Measurements from ENCODE around the gene PARL.

The PARL gene

DNA sequence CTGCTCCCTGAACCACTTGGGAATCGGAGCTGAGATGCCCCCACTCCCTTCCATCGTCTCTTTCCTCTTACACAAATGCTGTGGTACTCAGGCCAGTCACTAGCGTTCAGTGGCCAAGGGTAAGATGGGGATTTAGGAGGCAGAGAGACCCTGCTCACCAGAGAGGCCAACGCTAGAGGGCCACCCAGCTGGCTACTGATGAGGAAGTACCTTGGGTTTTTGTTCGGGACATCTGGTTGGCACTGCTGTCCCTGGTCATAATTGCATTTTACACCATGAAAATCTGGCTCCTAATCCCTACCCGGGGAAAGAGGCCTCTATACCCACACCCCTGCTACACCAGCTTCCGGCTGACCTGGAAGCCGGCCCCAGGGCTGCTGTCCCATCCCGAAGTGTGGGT lies 67.0 kb downstream of the PARL start:
- no peak for DNase-seq (ENCODE audit: low spot score)

DNA sequence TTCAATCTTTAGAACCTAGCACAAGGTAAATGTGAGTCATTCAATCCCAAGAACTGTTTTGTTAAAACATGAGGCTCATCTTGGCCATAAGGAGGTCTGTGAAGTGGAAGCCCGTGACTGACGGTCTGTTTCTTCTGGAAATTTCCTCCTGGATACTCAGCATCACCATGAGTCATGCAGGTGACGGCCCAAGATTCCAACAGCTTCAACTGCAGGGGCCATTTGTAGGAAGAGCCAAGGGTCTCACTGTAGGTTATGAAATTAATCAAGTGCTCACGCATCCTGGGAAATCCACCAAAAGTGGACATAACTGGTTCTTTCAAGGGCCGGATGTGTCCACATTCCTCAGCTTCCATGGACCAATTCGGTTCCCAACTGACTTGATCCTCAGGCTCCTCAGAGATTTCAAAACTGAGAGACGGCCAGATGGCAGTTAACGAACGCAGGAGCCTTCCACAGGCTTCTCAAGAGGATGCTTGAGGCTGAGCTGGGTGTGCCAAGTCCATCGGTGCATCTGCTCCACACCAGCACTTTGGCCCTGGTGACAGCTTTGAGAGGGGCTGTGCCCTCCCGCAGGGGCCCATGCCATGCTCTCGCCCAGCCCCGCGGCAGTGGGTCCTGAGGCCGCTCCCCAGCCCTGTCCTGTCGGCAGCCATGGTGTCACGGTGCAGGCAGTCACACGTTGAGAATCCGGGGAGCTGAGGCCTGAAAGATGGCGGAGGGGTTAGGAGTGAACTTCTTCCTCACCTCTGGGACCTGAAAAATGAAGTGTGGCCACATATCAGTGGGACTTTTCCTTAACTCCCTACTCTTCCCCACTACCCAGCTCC lies 67.8 kb downstream of the PARL start:
- no peak for DNase-seq (ENCODE audit: low spot score)

DNA sequence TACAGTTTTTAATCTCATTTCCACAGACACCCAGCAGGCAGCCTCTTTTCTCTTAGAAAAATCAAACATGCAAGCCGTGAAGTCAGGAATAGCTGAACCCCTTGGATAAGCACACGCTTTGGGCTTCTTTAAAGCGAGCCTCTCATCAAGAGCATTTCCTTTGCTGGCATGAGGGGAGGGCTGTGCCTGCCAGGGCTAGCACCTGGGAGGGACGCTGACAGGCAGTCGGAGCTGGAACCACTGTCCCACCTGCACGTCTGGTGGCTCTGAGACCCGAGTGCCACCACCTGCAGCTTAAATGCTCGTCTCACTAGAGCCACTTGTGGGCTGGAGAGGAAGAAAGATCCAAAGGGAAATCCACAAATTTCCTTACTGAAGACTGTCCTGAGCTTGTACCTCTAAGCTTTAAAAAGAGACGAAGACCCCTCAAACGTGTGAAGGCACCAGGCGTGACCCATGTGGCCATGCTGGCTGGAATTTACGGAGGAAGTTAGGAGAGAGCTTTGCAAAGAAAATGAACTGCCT lies 68.7 kb downstream of the PARL start:
- no peak for DNase-seq (ENCODE audit: low spot score)

DNA sequence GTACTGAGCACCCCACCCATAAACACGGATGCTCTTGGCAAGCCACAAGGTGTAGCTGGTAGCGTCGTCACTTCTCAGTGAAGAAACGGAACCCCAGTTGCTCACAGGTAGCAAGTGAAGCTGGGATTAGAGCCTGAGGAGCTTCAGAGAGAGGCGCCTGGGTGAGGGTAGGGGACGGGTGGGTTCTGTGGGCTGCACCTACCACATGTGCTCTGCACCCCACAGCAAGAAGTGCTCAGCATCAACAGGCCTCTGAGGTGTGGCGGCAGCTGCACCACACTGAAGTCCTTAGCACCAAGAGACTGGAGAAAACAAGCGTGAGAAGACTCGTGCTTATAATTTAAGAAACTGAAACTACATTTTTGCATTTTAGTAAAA lies 69.1 kb downstream of the PARL start:
- no peak for DNase-seq (ENCODE audit: low spot score)

DNA sequence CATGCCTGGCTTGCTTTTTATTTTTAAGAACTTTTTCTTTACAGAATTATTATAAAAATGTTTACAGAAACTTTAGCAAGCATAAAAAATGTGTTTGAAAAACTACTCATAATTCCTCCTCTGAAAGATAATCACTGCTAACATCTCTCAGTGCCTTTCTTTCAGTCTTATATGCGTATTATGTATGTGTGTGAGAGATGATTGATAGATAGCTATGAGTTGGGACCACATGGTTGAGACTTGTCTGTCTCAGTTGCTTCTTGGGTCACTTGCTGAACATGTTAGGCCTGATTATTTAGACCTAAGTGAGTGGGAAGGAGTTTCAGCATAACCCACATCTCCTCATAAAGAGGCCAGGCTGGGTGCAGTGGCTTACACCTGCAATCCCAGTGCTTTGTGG lies 70.4 kb downstream of the PARL start:
- DNase-seq (ENCODE audit: low spot score): no peak

DNA sequence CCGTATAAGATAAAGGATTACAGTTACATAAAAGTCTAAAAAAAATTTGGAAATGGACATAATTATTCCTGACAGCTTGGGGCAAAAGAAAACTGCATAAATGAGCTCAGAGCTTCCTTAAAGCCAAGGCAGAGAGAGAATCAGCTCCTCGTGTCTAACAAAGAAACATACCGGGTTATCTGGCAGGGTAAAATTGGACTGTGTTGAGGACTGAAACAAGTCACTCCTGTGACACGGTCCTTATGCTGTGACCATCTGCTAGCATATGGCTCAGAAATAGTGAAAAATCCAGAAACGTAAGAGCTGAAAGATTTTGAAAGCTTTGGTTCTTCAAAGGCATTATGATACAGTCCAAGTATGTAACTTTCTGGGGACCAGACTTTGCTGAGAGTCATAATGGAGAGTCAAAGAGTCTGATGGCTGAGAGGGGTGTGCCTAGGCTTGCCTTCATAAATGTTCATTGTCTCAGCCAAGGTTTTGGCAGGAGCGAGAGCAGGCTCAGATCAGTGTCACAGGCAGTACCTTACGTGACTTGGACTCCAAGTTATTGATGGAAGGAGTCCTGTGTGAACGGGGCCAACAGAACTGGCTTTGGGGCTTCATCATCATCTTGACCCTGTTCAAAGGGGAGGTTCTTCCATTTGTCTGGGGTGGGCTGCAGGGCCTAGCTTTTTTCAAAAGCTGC lies 71.8 kb downstream of the PARL start:
- no peak for DNase-seq (ENCODE audit: low spot score)

DNA sequence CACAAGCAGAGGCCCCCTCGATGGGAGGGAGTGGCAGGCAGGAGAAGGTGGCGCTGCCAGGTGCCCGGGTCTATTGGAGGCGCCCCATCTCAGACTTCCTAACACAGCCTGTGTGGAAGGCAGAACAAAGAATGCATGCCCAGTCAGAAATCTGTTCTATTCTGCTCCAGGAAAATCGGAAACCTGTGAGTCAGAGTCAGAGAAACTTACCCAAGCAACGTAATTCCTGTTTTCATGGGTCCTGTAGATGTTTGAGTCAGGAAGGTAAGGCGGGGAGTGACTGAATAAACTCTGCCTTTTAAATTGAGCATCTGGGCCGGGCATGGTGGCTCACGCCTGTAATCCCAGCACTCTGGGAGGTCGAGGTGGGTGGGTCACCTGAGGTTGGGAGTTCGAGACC lies 73.0 kb downstream of the PARL start:
- DNase-seq (ENCODE audit: low spot score): no peak

DNA sequence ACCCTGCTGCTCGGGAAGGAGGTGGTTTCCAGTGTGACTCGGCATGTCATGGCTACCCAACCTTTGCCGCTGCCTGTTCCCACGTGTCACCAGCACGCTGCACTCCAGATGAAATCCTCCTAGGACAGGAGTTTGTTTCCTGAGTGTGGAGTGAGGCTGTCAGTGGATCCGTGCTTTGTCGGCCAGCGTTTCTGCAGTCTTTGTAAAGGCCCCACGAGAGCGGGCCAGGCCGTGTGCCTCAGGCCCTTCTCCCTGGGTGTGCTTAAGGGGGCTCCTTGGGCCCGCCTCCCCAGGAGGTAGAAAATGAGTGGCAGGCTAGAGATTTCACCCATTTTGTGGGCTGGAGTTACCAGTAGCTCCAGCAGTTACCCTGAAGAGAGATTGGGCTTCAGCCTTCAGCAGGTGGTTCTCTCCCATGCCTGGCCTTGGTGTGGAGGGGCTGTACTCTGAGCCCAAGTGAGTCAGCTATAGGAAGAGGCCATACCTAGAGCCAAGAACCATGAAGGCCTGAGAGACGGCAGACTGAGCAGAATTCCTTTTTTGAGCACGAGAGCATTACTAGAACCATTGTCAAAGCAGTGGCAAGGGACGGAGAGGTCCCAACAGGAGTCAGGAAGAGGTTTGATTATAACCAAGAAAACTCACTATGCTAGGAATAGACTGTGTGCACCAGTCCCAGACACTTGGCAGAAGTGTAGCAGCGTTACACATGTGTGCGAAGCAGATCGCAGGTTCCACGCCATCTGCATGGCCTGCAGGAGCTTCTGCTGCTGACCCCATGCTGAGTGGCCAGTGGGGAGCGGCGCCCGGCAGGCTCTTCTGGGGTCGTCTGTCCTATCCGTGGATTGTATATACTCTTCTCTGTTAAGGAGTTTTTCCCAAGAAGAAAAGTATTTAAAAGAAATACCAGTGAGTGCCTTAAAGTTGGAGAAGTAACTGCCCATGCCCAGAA lies 73.8 kb downstream of the PARL start:
- DNase-seq (ENCODE audit: low spot score): no peak

DNA sequence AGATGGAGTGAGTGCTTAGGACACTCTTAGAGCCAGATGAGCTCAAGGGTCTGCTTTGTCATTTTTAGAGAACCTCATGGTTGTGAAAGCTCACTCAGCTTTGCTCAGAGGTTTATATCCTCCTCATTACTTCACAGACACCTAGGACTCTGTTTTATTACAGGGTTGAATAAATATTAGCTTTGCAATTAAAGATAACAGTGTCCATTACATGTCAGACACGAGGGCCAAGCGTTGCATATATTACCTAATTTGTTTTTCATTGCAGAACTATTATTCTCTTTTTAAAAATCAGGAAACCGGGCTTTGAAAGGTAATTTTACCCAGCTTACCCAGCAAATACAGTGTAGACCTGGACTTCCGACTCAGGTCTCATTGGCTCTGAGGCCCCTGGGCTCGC lies 75.4 kb downstream of the PARL start:
- no peak for DNase-seq (ENCODE audit: low spot score)

DNA sequence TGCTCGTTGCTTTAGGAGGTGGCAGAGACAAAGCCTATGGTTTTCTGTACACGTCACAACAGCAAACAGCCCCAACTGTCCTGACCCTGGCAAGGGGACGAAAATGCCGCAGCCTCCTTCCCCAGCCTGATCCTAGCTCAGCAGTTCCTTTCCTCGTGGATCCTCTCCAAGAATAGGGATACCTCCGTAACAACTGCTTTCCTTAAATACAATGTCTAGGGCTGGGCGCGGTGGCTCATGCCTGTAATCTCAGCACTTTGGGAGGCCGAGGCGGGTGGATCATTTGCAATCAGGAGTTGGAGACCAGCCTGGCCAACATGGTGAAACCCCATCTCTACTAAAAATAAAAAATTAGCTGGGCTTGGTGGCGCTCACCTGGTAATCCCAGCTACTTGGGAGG lies 76.3 kb downstream of the PARL start:
- DNase-seq (ENCODE audit: low spot score): no peak

DNA sequence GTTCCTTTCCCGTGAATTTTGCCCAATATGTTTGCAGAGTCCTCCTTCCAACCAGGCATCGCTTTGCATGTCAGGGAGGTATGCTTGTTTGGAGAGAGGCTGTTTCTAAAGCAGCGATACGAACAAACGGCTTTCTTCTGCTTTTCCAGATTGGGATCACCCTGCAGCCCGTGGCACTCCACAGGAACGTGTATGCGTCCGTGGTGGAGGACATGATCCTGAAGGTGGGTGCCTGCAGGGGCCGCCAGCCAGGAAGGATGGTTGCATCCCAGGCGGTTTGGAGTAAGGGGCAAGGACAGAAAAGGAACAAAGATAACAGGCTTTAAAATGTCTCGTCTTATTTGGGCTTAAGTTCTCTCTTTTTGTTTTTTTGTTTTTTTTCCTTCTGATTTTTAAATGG lies 76.8 kb downstream of the PARL start:
- DNase-seq (ENCODE audit: low spot score): no peak

DNA sequence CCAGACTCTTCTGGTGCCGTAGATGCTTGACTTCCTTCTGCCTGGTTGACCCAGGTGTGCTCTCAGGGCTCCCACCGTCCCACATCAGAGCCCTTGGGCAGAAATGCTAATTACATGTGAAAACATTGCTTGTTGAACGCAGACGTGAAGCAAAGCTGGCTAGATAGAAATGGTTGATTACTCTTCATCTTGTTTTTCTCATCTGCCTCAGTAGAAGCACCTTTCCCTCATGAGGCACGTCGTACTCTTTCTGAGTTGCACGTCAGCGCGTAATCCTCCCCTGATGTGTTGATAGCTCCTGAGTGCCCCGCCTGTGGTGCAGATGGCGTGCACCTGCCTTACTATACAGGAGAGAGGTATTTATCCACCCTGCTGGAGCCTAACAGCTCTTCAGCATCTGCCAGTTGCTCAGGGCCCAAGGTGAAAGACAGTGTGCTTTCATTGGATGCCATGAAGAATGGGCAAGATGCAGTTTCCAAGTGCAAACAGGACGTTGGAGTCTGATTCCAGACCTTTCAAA lies 77.4 kb downstream of the PARL start:
- DNase-seq (ENCODE audit: low spot score): no peak

DNA sequence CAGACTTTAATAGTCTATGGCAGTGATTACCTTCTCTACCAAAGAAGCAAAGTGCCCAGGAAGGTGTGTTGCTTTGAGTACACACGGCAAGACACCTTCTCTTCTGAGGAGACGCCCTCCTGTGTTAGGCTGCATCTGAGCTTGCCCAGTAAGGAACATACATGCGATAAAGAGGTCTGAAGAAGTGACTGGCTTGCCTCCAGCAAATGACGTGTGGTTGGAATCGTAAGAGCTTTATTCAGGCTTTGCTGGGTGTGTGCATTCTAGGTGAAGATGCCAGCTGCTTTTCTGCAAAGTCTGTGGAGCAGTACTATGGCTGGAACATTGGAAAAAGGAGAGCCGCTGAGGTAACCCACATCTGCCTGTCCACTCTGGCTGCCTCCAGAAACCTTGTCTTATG lies 81.7 kb downstream of the PARL start:
- DNase-seq (ENCODE audit: low spot score): no peak

DNA sequence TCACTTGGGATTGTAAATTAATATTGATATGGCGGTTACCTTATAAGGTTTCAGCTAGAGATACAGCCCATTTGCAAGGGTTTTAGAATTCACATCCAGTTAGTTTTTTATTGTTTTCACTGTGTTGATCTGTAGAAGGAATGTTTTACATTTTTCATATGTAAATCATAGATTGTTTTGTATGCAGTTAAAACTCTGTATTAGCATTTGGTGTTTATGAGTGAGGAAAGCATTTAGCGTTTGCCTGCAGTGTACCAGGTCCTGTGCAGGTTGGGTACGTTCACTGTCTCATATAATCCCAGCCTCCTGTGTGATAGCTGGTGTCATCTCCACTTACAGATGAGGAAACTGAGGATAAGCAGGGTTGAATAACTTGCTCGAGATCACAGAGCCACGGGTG lies 83.1 kb downstream of the PARL start:
- no peak for DNase-seq (ENCODE audit: low spot score)

DNA sequence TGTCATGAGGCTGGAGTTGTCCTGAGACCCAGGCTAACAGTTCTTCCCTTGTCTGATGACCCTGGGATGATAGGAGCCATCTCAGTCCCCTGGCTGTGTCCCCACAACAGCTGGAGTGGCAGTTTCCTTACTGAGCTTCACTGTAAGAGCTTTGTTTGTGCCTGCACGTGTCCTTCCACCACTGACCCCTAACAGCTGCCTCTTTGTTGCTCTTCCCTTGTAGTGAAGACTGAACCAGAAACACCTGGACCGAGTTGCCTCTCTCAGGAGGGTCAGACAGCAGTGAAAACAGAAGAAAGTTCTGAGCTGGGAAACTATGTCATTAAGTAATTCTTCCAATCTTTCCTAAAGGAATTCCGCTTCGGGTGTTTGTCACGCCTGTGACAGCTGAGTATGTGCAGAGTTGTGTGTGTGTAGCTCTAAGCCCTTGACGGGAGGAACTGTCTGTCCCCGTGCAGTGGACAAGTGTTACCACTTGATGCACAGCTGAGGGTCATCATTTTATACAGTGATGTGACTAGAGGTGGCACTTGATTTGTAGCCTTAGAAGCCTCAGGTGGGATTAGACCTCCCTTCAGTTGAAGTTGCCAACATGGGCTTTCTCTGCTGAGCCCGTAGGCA lies 84.3 kb downstream of the PARL start:
- no peak for DNase-seq (ENCODE audit: low spot score)

DNA sequence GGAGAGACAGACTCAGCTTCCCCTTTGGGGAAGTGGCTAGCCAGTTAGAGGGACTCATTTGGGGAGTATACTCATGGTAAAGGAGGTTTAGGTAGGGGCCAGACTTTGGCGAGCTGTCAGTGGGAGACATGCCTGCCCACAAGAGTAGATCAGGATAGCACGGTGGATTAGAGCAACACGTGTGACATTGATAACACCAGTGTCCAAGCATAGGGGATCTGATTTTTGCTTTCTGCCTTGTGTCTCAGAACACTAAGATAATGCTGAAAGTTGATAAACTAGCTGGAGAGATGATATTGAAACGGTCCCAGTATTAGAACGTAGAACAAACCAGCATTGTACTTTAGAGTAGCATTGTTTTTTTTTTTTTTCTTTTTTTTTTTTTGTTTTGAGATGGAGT lies 85.2 kb downstream of the PARL start:
- DNase-seq (ENCODE audit: low spot score): no peak

DNA sequence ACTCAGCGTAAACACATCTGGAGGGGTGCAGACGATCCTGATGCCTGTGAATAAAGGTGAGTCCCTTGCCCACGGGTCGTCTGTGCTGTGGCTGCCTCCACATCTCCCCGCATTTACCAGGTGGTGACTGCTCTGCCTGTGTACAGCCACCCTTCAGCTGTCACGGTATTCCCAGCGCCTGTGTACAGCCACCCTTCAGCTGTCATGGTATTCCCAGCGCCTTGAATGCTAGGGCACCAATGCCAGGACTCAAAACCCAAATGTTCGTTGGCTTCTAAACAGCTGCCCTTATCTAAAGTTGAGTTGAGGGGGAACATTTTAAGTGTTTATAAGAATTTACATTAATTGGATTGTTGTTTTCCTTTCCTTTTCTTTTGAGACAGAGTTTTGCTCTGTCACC lies 86.7 kb downstream of the PARL start:
- DNase-seq (ENCODE audit: low spot score): no peak

DNA sequence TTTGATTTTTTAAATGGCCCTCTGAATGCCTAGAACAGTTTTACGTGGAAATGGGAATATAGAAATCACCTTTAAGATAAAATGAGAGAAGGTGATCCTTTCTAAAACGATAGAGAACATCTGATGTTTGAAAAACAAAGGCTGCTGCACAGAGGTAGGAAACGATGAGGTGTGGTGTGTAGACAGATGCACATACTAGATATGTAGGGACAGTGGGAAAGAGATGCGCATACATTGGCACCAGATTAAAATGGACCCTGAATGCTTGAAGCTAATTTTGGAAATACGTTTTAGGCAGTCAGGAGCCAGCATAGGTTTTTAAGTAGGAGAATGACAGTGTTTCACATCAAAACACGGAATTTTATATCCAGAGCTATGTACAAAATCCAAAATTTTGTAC lies 88.3 kb downstream of the PARL start:
- no peak for DNase-seq (ENCODE audit: low spot score)

DNA sequence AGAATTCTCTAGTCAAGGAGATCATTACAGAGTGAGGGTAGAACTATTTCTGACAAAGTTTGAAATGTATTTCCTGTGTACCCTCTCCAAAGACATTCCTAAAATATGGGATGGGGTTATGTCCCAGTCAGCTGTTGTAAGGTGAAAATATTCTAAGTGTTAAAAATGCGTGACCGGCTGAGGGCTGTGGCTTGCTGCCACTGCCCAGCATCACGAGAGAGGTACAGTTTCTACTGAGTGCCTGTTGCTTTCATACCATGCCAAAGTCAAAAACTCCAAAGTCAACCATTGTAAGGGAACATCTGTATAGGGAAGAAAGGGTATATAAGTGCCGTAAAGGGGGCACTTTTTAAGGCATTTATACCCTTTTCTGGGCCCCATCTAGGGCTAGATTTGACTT lies 90.2 kb downstream of the PARL start:
- no peak for DNase-seq (ENCODE audit: low spot score)

DNA sequence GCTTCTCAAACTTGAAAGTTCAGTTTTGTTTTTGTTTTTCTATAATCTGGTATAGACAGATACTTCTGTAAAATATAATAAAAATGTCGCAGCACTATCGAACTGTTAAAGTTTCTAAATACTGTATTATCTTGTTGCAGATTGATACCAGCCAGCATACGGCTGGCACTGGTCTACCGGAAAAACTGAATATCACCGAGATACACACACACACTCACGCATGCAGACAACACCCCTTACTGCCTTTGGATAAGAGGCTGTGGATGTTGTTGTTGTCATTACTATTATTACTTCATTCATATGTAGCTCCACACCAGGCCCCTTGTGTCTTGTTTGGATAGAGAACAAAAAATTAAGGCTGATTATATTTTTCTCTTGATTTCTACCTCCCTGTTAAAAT lies 91.7 kb downstream of the PARL start:
- DNase-seq (ENCODE audit: low spot score): no peak

DNA sequence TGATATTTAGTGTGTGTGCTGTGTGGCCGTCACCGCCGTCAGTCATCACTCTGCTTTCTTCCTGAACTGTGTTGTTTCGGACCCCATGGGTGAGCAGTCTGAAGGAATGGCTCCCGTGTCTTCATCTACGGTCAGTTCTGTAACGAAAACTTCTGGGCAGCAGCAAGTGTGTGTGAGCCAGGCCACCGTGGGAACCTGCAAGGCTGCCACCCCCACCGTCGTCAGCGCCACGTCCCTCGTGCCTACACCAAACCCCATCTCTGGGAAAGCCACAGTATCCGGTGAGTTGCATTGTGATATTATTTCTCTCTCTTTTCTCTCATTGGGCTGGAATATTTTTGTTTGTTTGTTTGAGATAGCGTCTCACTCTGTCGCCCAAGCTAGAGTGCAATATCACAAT lies 94.0 kb downstream of the PARL start:
- DNase-seq (ENCODE audit: low spot score): no peak

DNA sequence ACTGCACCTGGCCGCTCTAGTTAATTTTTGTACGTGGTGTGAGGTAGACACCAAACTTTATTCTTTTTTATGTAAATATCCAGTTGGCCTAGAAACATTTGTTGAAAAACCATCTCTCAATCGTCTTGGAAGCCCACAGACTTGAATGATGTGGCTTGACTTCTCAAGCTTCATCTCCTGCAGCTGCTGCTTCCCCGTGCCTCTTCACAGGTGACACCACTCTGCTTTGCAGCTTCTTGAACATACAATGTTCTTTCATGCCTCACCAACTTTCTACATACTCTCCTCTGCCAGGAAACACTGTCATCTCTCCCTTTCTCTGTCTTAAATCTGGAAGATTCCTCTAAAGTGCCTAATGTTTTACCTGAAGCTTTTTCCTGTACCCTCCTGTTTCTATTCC lies 94.9 kb downstream of the PARL start:
- DNase-seq (ENCODE audit: low spot score): no peak

Measured in CD4-positive, alpha-beta T cell treated with Interleukin-15 for 4 hours (primary cell).